HK-2 (cell line): ENCODE measurements around the gene RFTN1.
"Not testable (repeated sequence)": the region's sequence is repeated elsewhere in the genome, so short reads cannot be mapped to it uniquely, and the experiment has no call there.

Experiments used
- DNase-seq: peaks from one replicate; pipeline ENCODE4 v3.0.0-alpha.2; 2018; ENCODE audit not compliant: unreplicated experiment

The RFTN1 gene

DNA sequence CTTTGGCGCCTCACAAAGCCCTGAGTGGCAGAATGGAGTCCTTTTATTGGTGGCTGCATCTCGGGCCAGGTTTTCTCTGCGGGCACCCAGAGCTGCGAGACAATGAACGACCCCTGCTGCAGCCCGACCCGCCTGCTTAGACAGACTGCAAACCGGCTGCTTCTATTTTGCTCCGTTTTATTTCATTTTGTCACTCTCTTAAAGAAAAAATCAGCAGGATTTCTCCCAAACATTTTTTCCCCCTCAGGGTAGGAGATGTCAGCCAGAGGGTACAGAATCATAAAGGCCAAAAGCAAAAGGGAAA, 183.7 kb downstream of the RFTN1 start:
- no peak for DNase-seq

DNA sequence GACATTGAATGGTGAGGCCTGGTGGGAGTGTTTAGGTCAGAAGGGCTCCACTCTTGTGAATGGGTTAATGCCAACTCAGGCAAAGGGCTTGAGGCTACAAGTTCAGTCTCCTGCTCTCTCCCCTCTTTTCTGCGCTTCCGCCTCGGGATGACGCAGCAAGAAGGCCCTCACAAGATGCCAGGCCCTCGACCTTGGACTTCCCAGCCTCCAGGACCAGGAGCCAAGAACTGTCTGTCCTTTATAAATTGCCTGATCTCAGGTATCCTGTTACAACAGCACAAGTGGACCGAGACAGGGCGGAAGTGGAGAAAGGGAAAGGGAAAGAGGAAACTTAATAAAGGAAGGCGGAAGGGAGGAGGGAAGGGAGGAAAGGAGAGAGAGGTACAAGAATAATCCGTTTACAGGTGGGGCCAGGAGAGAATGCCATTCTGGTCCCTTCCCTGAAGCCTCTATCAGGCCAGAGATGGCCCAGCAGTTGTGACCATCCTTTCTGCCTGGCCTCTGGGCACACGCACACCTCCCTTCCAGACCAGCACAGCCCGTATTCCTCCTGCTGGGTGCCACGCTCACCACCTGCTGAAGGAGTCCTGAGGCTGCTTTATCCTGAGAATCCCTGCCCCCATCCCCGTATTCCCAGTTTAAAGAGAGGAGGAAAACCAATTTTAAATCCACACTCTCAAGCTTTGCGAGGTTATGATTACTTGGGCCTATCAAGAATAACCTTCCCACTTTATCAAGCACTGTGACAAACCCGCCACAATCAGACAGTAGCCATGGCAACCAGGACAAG, 184.3 kb downstream of the RFTN1 start:
- DNase-seq, result no peak

DNA sequence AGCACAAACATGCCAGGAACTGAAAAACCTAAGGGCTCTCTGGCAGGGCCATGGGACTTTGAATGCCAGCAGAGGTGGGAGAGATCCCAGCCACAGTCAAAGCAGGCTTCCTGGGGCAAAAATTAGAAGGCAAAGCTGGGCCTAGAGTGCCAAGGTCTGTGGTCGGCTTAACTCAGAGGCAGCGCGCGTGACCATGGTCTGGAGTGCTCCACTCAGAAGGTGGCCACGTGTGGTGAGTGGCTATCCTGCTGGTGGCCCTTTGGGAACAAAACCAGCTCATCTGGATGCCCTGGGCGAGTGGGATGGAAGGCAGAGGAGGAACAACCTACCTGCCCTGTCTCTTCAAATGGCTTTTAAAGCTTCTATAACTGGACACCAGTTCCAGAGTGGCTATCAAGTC, 185.4 kb downstream of the RFTN1 start:
- no peak for DNase-seq

DNA sequence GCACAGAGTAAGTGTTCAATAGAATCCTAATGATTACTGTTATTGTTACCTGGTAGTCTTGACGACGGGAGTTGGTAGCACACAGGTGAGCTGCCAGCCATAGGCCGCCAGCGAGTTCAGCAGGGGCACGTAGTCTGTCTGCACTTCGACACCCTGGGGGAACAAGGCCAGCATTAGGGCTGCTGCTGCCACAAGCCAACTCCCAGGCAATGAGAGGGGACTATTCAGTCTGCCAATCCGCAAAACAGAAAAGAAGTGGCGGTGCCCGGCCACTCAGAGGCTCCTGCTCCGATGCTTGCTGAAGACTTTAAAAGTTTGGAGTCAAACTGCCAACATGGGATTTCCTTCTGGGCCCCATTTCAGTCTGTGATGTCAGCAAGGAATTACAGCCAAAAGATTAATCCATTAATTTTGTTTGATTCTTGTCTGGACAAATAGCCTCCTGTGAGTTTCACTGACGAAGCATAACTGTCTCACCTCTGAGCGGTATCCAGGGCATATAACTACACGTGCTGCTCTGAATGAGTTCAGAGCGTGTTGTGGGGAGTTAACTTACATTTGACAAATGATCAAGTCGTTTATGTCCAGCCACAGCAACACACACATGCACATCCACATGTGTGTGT, 186.7 kb downstream of the RFTN1 start:
- no peak for DNase-seq

DNA sequence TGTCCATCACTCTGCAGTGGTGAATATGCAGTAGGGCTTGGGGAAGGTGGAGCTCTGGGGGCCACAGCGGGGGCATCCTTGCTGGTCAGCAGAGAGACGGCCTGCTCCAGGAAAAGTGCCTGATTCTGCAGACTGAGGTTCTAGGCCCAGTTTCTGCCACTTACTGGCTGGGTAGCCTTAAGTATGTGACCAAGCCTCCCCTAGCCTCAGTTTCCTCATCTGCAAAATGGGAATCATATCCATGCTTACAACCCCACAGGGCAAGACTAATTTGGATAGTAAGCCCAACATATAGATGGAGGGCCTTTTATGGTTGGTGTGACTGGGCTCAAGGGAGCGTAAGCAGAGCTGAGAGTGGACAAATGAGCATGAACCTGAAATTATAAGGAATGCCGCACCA, 187.6 kb downstream of the RFTN1 start:
- no peak for DNase-seq

DNA sequence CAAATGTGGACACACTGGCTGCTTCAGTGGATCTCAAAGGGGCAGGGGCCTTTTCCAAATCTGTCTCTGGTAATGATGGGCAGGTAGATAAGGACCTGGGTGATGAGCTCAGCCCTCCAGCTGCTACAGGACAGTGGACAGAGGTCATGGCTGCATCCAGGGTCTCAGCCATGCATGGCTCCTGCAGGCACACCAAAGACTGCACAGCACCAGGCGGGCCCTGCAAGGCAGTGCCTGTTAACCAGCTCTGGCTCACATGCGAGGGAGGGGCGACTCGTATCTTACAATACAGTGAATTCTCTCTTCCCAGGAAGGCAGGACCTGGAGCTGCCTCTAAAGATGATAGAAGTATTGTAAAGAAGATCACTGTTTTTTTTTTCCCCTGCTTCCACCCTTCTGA, 189.8 kb downstream of the RFTN1 start:
- DNase-seq, result no peak

DNA sequence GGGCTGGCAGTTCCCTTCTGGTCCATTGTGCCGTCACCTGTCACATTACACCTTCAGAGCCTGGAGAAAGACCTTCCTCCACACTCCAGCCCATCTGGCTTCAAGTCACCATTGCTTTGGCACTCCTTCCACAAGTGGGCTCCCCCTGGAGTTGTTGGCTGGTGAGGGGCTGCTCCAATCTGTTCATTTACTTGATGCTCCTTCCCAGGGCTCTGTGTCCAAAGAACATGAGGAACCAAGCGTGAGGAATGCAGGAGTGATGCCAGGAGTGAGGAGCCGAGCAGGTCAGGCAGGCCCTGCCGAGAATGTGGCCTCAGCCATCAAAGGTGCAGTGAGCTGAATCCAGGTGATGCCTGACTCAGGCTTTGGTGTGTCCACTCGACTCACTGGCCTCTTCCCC, 191.3 kb downstream of the RFTN1 start:
- peak; percentile 5 for DNase-seq

DNA sequence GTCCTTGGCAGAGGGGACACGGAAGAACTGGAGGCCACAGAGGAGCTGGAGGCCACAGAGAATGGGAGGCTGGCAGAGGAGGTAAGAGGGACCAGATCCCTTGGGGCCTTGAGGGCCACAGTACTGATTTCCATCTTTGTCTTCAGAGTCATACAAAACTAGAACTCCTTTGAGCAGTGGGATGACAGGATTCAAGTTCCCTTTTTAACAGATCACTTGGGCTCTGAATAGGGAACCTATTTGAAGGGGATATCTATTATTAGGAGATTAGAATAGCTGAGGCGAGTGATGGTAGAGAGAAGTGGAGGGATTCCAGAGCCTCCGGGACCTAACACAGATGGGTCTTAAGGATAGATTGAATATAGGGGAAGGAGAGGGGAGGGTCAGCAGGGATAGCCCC, 192.8 kb downstream of the RFTN1 start:
- no peak for DNase-seq

DNA sequence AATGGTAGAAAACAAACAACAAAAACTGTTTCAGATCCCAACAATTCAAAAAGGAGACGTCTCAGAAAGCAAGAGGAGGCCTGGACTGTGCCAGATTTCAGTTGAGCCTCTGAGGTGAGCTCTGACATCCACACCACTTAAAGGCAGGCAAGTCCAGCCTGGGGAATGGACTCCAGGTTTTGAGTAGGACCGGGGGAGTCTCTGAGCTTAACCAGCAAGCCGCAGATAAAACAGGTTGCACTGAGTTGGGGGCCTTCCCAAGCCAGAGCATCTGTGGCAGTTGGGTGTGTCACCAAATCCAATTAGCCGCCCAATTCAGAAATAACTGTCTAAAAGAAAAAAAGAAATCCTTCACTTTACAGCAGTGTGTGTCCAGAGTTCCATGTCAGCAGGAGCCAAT, 193.8 kb downstream of the RFTN1 start:
- no peak for DNase-seq

DNA sequence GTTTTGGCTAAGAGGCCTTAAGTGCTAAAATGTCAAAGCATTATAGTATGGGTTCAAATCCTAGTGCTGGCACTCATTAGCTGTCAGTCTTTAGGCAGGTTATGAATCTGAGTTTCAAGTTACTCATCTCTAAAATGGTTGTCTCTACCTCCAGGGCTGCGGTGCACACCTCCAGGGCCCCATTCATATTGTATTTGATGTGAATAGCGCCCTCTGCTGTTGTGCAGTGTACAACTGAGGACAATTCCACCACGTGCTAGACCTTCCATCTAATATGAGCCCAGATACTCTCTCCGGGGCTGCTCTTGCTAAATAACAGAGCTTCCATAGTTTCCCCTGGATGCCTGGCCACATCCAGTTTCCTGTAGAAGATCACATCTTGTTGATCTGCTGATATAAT, 194.2 kb downstream of the RFTN1 start:
- no peak for DNase-seq

DNA sequence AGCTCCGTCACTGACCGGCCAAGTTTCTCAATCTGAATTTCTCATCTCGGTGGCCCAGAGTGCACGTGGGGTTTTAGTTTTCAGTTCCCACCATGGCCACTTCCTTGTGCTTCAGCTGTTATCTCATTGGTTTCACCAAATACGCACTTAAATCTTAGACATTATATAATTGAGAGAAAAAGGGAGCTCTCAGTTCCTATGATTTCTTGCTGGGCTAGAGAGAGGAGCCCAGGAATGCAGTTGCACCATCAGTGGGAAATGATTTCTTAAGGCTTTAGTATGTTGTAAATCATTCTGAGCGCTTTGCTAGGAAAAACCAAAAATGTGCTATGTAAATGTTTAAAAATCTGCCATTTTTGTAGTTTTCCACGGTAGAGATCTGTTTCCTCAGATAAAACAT, 195.3 kb downstream of the RFTN1 start:
- no peak for DNase-seq

DNA sequence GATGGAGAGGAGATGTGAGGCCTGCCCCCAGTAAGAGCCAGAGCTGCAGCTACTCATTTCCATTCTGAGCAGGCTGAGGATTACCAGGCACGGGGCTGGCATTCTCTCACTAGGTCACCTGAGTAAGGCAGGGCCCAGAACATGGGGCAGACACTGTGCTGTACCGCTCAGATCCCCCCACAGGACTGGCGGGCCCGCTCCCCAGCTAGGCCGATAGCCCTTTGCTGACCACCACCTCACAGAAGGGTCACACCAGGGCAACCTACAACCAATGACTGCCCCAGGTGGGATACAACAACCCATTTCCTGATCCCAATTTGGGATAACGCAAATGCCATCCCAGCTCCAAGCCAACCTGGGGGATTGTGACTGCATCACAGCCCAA, 195.9 kb downstream of the RFTN1 start:
- DNase-seq, result no peak

DNA sequence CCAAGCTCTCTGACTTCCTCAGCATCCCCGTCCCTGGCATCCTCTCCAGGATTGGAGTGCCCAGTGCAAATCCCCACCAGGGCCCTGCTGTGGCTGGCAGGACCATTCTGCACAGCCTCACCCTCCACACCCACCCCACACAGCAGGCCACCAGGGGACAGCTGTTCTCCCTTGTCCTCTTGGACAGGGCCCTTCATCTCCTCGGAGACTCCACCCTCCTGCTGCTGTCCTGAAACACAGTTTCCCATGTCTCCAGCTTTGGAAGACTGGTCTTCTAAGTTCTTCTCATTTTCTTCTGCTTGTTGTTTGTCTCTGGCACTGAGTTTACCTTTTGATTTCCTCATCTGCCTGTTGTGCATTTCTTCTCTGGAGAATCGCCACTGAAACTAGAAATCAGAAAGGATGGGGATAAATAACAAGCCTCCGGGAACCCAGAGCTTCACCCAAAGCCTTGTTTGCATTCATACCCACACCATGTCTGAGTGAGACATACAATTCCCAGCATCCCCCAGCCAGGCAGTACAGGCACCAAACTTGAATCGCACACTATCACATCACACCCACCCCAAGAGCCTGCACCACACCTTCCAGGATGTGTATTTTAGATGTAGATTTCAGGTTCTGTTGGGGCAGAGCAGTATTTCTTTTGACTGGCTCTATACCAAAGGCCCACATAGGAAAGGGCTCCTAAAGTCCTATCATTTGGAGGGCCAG, 196.5 kb downstream of the RFTN1 start:
- DNase-seq, result no peak

DNA sequence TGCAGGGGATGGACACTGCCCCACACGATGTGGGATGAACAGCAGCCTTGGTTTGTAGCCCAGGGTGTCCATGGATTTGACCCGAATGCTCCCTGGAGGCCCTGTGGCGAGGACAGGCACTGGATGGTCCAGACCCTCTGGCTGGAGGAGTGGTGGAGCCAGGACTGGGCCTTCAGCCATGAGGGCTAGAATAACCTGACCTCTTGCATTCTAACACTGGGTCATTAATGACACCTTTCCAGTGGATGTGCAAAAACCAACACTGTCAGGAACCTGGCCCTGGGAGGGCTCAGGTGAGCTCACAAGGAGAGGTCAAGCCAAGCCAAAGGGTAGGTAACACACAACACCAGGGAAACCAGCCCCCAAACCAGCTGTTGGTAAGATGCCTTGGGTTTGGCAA, 197.1 kb downstream of the RFTN1 start:
- DNase-seq, result no peak

DNA sequence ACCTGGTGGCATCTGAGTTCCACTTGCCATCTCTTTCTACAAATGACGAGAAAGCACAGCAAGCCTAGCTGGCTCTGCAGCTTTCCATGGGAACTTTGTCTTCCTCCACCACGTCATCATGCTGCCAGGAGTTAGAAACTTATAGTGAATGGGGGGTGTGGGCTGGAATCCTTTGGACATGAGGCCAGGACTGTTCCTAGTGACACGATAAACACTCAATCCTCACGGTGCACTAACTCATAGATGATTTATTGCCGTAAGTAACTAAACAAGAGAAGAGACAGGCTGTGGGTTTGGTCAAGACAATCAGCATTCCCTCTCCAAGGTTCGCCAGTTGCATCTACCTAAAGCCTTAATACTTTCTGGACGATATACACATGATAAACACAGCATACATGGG, 197.9 kb downstream of the RFTN1 start:
- no peak for DNase-seq

DNA sequence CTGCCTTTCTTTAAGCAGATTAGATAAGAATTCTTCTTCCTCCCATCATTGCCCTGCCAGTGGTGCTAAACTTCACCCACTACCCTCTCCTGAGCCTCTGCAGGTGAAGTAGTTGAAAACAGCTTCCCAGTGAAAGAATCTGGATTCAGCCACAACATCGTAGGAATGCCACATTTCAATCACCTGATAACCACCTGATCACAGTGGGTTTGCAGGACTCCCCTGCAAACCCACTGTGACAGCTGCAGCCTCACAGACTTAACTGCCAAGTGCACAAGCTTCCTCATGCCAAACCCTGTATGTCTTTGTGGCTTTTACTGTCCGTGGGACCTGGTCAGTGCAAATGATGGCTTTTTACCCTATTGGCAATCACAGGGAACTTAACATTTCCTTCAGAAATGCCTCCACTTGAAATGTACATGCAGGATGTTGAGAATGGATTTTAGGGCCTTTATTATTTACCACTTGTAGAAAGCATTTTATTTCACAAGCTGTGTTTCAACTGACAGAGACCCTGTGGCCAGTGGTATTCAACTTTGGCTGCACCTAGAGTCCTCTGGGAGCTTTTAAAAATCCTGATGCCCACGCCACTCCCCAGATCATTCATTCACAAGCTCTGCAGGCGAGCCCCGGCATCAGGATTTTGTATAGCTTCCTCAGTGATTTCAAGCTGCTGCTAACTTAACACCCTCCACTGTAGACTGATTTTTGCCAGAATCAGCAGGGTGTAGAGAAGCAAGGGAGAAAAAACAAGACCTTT, 199.4 kb downstream of the RFTN1 start:
- DNase-seq, result no peak

DNA sequence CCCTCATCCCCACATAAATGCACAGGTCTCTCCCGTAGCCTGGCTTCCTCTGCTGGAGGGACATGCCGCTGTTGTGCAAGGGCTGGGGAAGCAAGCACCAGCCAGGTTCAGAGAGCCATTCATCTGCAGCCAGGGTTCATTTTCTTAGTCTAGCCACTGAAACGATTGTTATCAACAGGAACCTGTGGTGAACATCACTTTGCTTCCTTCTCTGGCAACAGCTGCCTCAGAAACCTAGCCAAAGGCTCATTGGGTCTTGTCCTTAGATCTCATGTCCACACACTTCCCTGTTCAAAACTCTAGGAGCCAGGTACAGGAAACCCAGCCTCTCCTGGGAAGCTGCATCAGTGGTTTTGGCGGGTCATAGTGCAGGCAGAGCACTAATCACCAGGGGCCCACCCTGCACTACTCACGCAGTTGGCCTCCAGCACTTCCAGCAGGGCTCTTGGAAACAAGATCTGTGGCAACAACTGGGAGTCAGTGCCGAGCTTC, 201.5 kb downstream of the RFTN1 start:
- no peak for DNase-seq

DNA sequence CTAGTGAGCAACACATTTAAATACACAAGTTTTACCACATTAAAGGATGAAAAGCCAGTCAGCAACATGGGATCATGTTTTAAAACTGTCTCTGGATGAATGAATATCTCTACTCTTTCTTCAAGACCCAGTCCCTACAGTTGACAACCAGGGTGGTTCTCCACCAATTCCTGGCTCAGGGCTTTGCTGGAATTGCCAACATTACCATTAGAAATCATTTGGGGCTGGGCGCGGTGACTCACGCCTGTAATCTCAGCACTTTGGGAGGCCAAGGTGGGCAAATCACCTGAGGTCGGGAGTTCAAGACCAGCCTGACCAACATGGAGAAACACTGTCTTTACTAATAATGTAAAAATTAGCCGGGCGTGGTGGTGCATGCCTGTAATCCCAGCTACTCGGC, 203.0 kb downstream of the RFTN1 start:
- not testable (repeated sequence) for DNase-seq

DNA sequence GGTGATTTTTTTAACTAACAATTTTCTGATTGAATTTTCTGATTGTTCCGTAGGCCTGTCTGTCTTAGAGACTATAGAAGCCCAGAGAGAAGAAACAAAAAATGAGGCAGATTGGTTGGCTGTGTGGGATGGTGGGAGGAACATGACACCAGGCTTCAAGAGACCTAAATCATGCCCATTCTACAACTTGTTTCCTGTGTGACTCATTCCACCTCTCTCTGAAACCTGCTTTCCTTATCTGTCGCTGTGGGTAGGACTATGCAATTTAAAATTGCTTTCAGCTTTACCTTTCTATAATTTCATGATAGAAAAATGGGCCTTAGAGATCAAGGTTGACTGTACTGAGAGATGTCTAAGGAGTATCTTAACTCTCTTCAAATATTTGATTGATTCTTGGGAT, 203.9 kb downstream of the RFTN1 start:
- DNase-seq, result no peak

DNA sequence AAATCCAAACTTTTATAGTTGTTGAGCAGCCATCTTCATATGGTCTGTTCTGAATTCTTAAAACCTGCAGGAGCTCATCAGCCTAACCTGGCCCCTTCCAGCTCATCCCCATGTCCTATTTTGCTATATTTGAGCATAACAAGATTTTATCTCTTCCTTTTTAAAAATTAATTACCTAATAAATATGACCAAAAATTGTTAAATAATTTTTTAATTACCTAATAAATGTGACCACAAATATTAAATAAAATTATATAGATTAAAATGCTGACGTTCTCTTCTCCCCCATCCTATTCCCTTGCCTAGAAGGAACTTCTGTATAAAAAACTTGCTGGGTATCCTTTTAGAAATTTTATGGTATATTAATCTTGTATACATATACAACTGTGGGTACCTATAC, 204.8 kb downstream of the RFTN1 start:
- DNase-seq, result no peak

DNA sequence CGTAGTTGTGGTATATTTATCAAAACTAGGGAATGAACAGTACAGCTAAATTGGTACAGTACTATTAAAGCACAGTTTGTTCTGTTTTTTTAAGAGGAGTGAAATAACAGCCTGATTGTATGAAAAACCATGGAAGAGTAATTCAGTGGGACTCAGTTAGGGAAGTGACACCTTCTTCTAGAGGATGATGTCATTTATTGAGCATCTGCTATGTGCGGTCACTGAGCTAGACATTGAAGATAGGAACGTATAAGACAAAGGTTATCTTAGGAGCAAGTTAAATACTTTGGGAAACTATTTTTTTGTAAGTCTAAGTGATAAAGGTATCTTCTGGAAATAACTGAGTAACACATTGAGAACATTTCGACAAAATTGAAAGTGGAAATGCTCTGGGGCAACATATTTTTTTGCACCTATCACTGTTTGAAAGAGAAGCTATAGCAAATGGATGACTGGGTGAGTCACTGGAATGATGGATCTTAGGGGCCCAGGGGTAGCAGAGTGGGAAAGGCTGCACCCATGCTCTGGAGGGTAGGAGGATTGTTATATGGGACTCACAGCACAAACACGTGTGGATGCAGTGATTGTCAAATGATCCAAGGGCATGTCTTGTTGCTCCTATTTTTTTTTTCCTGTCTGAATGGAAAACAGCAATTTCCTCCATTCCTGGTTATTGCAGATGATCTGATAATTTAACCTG, 205.5 kb downstream of the RFTN1 start:
- DNase-seq, result no peak

DNA sequence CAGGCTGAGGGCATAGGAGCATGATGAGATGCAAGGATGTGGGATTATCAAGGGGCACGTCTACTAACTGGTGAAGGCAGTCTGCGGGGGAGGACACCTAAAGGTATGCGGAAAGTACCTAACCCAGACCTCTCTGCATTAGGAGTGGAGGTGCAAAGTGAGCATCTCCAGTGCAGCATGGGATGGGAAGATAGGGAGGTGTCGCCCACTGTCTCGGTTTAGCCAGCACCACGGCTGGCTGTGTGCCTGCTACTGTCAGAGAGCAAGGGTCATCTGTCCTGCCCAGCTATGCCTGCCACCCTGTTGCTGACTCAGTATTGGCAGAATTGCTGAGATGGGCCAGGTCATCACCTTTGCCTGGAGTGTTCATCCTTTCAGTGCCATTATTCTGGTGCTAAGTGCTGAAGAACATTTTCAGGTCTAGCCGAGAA, 208.4 kb downstream of the RFTN1 start:
- no peak for DNase-seq
